HuH-7 (cell line): ENCODE data around the gene MCRIP2.
"Not testable (repeated sequence)": the region's sequence is repeated elsewhere in the genome, so short reads cannot be mapped to it uniquely, and the experiment has no call there.

Experiments used
- DNase-seq: peaks from one replicate; pipeline ENCODE4 v3.0.0; 2011; ENCODE audit warnings: low spot score

The MCRIP2 gene

DNA sequence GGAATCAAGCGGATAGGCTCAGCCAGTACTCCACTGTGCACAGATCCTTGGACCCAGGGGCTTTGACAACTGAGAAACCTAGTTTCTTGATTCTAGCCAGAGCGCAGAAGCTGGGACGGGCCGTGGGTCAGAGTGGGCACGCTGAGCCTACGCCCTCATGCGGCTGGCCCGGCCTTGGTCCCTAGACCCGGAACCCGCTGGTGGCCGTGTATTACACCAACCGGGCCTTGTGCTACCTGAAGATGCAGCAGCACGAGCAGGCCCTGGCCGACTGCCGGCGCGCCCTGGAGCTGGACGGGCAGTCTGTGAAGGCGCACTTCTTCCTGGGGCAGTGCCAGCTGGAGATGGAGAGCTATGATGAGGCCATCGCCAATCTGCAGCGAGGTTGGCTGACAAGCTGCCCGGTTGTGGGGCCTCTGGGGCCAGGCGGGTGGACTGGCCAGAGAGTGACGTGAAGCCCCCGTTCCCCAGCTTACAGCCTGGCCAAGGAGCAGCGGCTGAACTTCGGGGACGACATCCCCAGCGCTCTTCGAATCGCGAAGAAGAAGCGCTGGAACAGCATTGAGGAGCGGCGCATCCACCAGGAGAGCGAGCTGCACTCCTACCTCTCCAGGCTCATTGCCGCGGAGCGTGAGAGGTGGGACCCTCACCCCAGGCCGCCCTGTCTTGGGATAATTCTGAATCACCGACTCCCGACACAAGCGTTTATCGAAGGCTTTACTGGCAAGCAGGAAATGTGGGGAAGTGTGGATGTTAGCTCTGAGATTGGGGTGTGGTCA lies 39.5 kb downstream of the MCRIP2 start:
- DNase-seq: no peak

- DNase-seq: no peak
Observed at GRCh38 chr16:681746-682427, 40.3 kb downstream of the MCRIP2 start.

DNA sequence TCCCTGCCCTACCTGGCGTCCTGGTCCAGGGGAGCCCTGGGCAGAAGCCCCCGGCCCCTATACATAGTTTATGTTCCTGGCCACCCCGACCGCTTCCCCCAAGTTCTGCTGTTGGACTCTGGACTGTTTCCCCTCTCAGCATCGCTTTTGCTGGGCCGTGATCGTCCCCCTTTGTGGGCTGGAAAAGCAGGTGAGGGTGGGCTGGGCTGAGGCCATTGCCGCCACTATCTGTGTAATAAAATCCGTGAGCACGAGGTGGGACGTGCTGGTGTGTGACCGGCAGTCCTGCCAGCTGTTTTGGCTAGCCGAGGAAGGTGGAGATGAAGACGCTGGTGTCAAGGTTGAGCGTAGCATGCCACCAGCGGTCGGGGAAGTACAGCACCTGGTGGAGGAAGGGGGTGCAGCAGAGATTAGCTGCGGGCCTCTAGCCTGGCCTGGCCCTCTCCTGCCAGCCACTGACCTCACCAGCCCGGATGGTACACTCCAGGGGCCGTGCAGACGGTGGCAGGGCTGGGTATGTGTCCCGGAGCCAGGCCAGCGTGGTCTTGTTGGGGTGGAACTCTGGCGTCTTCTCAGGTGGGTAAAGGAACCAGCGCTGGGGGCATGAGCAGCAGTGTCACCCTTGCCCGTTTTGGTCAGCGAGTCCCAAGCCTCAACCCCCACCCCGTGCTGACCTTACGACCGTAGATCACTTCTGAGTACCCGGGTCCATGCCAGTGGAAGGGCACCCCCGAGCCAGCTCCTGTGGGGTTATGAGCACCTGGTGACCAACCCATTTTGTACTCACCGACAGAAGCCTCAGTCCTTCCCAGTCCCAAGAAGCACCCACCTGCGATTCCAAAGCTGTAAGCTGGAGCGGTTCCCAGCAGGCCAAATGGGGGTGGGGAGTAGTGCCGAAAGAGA lies 41.1 kb downstream of the MCRIP2 start:
- no peak for DNase-seq

GRCh38 chr16:683396-684070 lies 41.9 kb downstream of the MCRIP2 start:
- DNase-seq: no peak

GRCh38 chr16:684071-684794 lies 42.6 kb downstream of the MCRIP2 start, which contains the start of gene JMJD8:
JMJD8 (minus strand) TSS chr16:684334; CDS start chr16:684319, 15 bp downstream.
- peak; percentile 82 for DNase-seq

GRCh38 chr16:684961-685696 lies 43.5 kb downstream of the MCRIP2 start:
- DNase-seq: no peak

- no peak for DNase-seq
Observed at GRCh38 chr16:685967-686366, 44.3 kb downstream of the MCRIP2 start.

GRCh38 chr16:686459-687260 lies 45.0 kb downstream of the MCRIP2 start:
- no peak for DNase-seq

DNA sequence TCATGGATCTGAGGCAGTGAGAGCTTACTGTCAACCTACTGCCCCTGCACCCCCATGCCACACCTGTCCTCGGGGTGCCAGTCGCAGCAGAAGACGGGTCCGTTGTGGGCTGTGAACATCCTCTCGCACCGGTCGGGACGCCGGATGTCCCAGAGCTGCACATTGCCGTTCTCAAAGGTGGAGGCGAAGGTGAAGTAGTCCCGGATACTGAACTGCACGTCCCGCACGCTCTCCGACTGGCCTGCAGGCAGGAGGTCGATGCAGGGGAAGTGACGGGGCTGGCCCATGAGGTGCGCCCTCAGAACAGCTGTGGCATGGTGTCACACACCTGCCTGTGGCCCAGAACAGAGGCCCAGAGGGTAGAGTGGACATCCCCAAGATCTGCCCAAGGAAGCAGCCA lies 45.9 kb downstream of the MCRIP2 start:
- DNase-seq: no peak

DNA sequence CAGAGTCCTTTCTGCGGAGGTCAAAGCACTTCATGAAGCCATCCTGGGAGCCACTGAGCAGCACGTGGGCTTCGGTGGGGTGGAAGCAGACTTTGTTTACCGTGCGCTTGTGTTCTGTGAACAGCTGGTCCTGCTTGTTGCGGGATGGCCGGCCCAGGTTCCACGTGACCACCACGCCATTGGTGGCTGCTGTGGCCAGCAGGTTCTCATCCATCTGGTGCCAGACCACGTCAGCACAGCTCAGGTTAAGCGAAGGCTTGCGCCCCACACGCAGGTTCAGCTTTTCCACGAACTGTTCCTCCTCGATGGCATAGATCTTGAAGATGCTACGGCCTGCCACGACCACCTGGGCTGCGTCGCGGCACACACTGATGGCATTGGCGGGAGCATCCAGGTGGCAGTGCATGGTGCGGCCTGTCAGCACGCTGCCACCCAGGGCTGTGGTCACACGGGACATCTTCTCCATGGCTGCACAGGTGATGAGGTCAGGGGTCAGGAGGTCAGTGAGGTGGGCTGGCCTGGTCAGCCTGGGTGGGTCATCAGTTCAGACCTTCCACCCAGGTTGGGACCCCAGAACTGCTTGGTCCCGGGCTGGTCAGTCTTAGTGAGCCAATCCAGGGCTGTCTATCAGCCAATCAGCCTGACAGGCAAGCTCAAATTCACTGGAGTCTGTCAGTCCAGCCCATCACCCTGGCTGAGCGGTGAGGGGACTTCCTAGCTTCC lies 47.7 kb downstream of the MCRIP2 start:
- no peak for DNase-seq

GRCh38 chr16:691242-691641 lies 49.6 kb downstream of the MCRIP2 start:
- DNase-seq: not testable (repeated sequence)

DNA sequence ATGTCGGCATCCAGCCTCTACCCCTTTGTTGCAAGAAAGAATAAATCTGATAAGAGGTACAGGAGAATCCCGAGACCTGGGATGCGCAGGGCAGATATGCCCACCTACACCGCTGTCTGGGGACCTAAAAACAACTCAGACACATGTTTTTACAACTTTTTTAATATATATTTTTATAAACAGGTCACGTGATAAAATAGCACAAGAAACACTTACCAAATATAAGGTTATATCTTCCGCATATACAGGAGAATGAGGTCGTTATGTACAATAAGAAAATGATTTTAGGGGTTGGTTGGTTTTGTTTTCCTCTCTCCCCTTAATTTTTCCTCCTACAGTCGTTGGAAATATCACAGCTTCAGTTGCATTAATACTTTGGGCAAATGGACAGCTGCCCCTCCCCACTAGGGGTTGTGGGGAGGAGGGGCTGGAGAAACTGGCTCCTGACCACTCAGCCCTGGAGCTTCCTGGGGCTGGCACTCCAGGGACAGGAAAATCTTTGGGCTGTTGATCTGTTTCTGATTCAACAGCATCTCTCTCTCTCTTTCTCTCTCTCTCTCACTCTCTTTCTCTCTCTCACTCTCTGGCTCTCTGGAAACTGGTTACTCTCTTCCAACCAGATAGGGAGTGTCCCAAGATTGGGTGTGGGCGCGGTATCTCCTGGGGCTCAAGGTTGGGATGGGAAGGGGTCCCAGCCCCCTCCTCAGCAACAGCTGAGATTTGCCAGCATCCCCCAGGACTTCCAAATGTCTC lies 50.9 kb downstream of the MCRIP2 start:
- DNase-seq: no peak

DNA sequence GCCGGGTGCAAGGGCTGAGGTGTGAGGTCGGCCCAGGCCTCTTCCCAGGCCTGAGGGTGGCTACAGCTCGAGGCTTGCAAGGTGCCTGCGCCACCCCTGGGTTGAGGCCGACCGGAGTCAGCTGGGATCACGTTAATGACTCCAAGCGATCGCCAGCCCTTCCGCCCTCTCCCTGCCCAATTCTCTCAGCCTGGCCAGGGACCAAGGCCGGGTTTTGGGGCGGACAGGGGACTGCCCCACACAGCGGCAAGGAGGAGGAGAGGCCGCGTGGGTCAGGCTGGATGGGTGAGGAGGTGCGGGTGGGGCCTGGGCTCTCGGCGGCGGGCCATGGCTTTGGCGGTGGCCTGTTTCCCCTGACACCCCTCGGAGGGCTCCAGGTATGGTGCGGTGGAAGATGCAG lies 51.7 kb downstream of the MCRIP2 start:
- DNase-seq: no peak

- DNase-seq: no peak
Observed at GRCh38 chr16:693766-694165, 52.1 kb downstream of the MCRIP2 start.

DNA sequence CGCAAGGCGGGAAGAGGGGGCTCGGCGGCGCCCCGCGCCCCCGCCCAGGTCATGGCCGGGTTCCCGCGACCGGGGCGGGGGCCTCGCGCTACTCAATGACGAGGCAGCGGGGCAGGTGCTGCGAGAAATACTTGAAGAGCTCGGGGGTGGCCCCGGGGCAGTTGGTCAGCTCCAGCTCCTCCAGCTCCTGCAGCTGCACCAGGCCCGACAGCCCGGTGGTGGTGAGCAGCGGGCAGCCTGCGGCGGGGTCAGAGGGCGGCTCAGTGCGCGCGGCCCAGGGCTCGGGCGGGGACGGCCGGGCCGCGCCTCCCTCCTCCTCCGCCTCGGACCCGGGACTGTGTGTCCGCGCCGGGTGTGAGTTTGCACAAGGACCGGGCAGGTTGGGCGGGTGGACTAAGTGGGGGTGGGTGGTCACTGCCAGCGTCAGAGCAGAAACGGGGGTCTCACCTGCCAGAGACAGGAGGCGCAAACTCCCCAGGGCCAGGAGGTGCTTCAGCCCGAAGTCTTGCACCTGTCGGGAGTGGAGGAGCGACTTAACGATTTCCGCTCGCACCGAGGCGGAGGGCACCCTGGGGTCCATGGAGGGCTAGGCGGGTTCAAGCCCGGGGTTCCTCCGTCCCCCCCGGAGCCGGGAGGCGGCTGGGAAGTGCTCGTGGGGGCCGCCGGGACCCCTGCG lies 52.7 kb downstream of the MCRIP2 start:
- DNase-seq: no peak

- DNase-seq: no peak
Observed at GRCh38 chr16:694863-695354, 53.3 kb downstream of the MCRIP2 start.

DNA sequence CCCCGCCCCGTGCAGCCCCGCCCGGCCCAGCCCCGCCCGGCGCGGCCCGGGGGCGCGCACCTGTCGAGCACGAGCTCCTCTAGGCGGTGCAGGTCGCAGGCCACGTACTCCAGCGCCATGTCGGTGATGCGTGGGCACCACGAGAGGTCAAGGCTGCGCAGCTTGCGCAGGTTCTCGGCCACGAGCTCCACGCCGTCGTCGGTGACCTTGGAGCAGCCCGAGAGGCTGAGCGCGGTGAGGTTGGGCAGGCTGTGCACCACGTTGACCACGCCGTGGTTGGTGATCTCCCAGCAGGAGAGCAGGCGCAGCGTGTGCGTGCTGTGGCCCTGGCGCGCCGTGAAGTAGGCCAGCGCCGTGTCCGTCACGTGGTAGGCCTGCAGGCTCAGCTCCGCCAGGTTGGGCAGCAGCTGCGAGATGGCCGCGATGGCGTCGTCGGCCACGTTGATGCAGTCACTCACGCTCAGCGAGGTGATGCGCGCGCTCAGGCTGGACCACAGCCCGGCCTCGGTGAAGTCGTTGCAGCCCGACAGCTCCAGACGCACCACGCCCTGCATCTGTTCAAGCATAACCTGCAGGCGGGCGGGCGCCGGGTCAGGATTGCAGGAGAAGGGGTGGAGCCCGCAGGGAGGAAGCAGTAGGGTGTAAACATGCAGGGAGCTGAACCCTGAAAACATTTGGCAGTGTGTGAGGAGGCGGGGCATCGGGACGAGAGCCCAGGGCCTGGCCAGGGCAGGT lies 53.9 kb downstream of the MCRIP2 start:
- no peak for DNase-seq
